ENCODE measurements around the gene SKIDA1. TPM values are rescaled to one million over a fixed set of nuclear protein-coding genes. Genes with fewer than 3 reads are reported as not detected.

The SKIDA1 gene
- total RNA-seq, 1 experiment from 2014 or later = 0.34 TPM

GRCh38 chr10:21492421-21492820 is 33.1 kb downstream of the SKIDA1 start:
- CTCF ChIA-PET = interaction anchor here (0.7 to 1.2 kb wide), 2 partner anchors 213 to 461 kb away, joined by 3 to 7 read pairs; no protein-coding TSS in a partner anchor
- no peak for TF ChIP-seq FOSL1 (IDR thresholded peaks at IDR 0.05; ENCODE audit: low read depth)
- TF ChIP-seq REST (IDR thresholded peaks at IDR 0.05; ENCODE audit: low read depth) = no peak
- no peak for TF ChIP-seq RAD21 (IDR thresholded peaks at IDR 0.05; ENCODE audit: low read depth)
- TF ChIP-seq CEBPB (IDR thresholded peaks at IDR 0.05; ENCODE audit: low read depth) = no peak
- no peak for TF ChIP-seq CTCF (IDR thresholded peaks at IDR 0.05 in 2 of 3, conservative IDR thresholded peaks at IDR 0.05 in 1 of 3; ENCODE audit: borderline replicate concordance in 1 of 3, insufficient read depth in 1 of 3, low read depth in 2 of 3, low read length in 2 of 3)
- TF ChIP-seq JUND (IDR thresholded peaks at IDR 0.05) = no peak
- no peak for TF ChIP-seq SIN3A (IDR thresholded peaks at IDR 0.05; ENCODE audit: low read depth)

More at GRCh38 chr10:21492421-21492820, 33.1 kb downstream of the SKIDA1 start:
- DNase-seq (ENCODE audit: low read depth, low spot score) = no peak
- Histone ChIP-seq H3K4me1 (ENCODE audit: control insufficient read depth in 1 of 2, insufficient read depth in 2 of 2, low read length in 2 of 2) (peaks cover 2 to 15% of the 10 kb centered on the region in 2 experiments; a peak in 2 of 4 replicates), H3K4me3 (replicated peaks in 1 of 2; ENCODE audit: low read depth in 1 of 2, low read length in 2 of 2) (no peak overlapping the region), H3K9me3 (ENCODE audit: control insufficient read depth in 1 of 2, insufficient read depth in 1 of 2, low read depth in 1 of 2, low read length in 2 of 2) (no peaks in the 10 kb centered on the region), H3K79me2 (ENCODE audit: insufficient read depth, low read length) (no peaks in the 10 kb centered on the region), H3K4me2 (ENCODE audit: low read length) (no peak overlapping the region), H3K27me3 (ENCODE audit: insufficient read depth, low read length) (no peaks in the 10 kb centered on the region), H2AFZ (ENCODE audit: low read depth, low read length, poor library complexity, severe bottlenecking) (no peak overlapping the region), H3K36me3 (ENCODE audit: control insufficient read depth in 1 of 2, insufficient read depth in 2 of 2, low read length in 2 of 2) (no peaks in the 10 kb centered on the region), H3K9ac (ENCODE audit: low read length) (no peak overlapping the region), H3K9me2 (ENCODE audit: insufficient read depth) (no peaks in the 10 kb centered on the region), H4K20me1 (ENCODE audit: insufficient read depth) (no peaks in the 10 kb centered on the region), H3K27ac (ENCODE audit: low read depth, low read length) (no peak overlapping the region)
- ChIA-PET RAD21 (ENCODE audit: low non-redundant PET in 1 of 2, low total read pairs in 2 of 2, uncharacterized antibody in 2 of 2, unreplicated experiment in 2 of 2) (interaction anchor here in 1 of 2 experiments (1.0 kb wide), 1 partner anchor 213 kb away, joined by 3 read pairs; no protein-coding TSS in a partner anchor), POLR2A (no interaction called here)
- intact Hi-C loops (cut with micrococcal nuclease) = no loop called here
- no TSS peak for BruUV-seq (replicated peaks)
- no peak for ATAC-seq
